K562 (cell line): ENCODE data around the gene CEP68. TPM values are rescaled to one million over a fixed set of nuclear protein-coding genes. Genes with fewer than 3 reads are reported as not detected.

ENCODE experiments used
- DMBX1 ChIP-seq: fragments of 250-450 bp; sonication (Bioruptor Pico); IDR thresholded peaks from 2 replicates; pipeline ENCODE4 v1.8.0; 2022; ENCODE audit warnings: inconsistent platforms, mild to moderate bottlenecking, moderate library complexity, borderline replicate concordance
- E2F6 ChIP-seq, 2 experiments: IDR thresholded peaks; 2 replicates each; pipeline ENCODE4 v1.6.1; 2011; ENCODE audit warnings: borderline replicate concordance in 1 of 2, control low read depth in 1 of 2, low read depth in 1 of 2, low read length in 1 of 2, mild to moderate bottlenecking in 1 of 2, mixed read lengths in 1 of 2, moderate library complexity in 1 of 2; ENCODE audit not compliant: insufficient read depth in 1 of 2, insufficient read length in 1 of 2, poor library complexity in 1 of 2, severe bottlenecking in 1 of 2; ENCODE audit errors: extremely low read depth in 1 of 2
- FIP1L1 ChIP-seq: fragments of 200-400 bp; formaldehyde crosslinking; IDR thresholded peaks from 2 replicates; pipeline ENCODE4 v1.6.1; 2018; ENCODE audit warnings: mild to moderate bottlenecking, low read depth, low read length; ENCODE audit not compliant: poor library complexity, severe bottlenecking
- FOS ChIP-seq: IDR thresholded peaks from 3 replicates; pipeline ENCODE4 v1.6.1; 2011; ENCODE audit not compliant: insufficient read length; ENCODE audit errors: extremely low read depth
- FOXP1 ChIP-seq: sonication (generic); formaldehyde crosslinking; IDR thresholded peaks from 2 replicates; pipeline ENCODE4 v1.8.0; 2022; ENCODE audit warnings: mild to moderate bottlenecking, missing genetic modification reagents
- HNRNPLL ChIP-seq: fragments of 200-400 bp; formaldehyde crosslinking; IDR thresholded peaks from 2 replicates; pipeline ENCODE4 v1.6.1; 2017; ENCODE audit warnings: low read length, low read depth, mild to moderate bottlenecking; ENCODE audit not compliant: poor library complexity, severe bottlenecking
- HSF4 ChIP-seq: fragments of 250-450 bp; sonication (Bioruptor Pico); IDR thresholded peaks from 2 replicates; pipeline ENCODE4 v2.1.2; 2022; ENCODE audit warnings: mild to moderate bottlenecking, moderate library complexity, borderline replicate concordance
- IFI16 ChIP-seq: fragments of 250-450 bp; sonication (Bioruptor Pico); IDR thresholded peaks from 2 replicates; pipeline ENCODE4 v2.1.2; 2022; ENCODE audit warnings: mild to moderate bottlenecking, inconsistent platforms
- JUN ChIP-seq, 2 experiments: sonication (generic) in 1 of 2; formaldehyde crosslinking in 1 of 2; IDR thresholded peaks; 2 replicates each; pipeline versions ENCODE4 v1.6.1 to v1.8.0; 2012 to 2022; ENCODE audit warnings: borderline replicate concordance in 2 of 2, mild to moderate bottlenecking in 2 of 2, improper control_type of control experiment in 1 of 2, low read depth in 1 of 2, low read length in 1 of 2, missing genetic modification reagents in 1 of 2
- MLX ChIP-seq, 2 experiments: fragments of 450-650 bp in 1 of 2; sonication (generic) in 1 of 2; formaldehyde crosslinking; conservative IDR thresholded peaks; 2 replicates each; pipeline versions ENCODE4 v1.4.0 to v1.8.1; 2020 to 2022; ENCODE audit warnings: mild to moderate bottlenecking in 1 of 2, missing genetic modification reagents in 1 of 2
- POLR2B ChIP-seq: fragments of 450-650 bp; IDR thresholded peaks from 2 replicates; pipeline ENCODE4 v1.6.1; 2018; ENCODE audit warnings: low read depth; ENCODE audit not compliant: partially characterized antibody
- POLR3G ChIP-seq: IDR thresholded peaks from 2 replicates; pipeline ENCODE4 v1.6.1; 2011; ENCODE audit not compliant: insufficient read length, insufficient replicate concordance; ENCODE audit errors: extremely low read depth
- RHOXF2B ChIP-seq: fragments of 250-450 bp; sonication (Bioruptor Pico); conservative IDR thresholded peaks from 2 replicates; pipeline ENCODE4 v1.5.1; 2021
- SMAD4 ChIP-seq: fragments of 250-450 bp; sonication (Bioruptor Pico); conservative IDR thresholded peaks from 2 replicates; pipeline ENCODE4 v1.8.0; 2021; ENCODE audit warnings: inconsistent platforms, mild to moderate bottlenecking, moderate library complexity
- TFE3 ChIP-seq: fragments of 450-650 bp; formaldehyde crosslinking; IDR thresholded peaks from 2 replicates; pipeline ENCODE4 v1.4.0; 2020; ENCODE audit warnings: mild to moderate bottlenecking, mixed read lengths
- TOE1 ChIP-seq, 2 experiments: fragments of 450-650 bp in 1 of 2; sonication (generic) in 1 of 2; formaldehyde crosslinking in 1 of 2; IDR thresholded peaks; 2 replicates each; pipeline versions ENCODE4 v1.7.1 to v1.8.0; 2016 to 2022; ENCODE audit warnings: borderline replicate concordance in 2 of 2, mild to moderate bottlenecking in 2 of 2, antibody characterized with exemption in 1 of 2, inconsistent platforms in 1 of 2, low read depth in 1 of 2, missing genetic modification reagents in 1 of 2, moderate library complexity in 1 of 2
- VEZF1 ChIP-seq: fragments of 200-800 bp; sonication (Bioruptor generic); IDR thresholded peaks from 2 replicates; pipeline ENCODE4 v1.6.1; 2017; ENCODE audit warnings: missing genetic modification characterization, missing compliant biosample characterization
- ZNF311 ChIP-seq: fragments of 250-450 bp; sonication (Bioruptor Pico); IDR thresholded peaks from 2 replicates; pipeline ENCODE4 v1.4.0; 2020; ENCODE audit warnings: mild to moderate bottlenecking, moderate library complexity
- ZNF316 ChIP-seq: fragments of 450-650 bp; IDR thresholded peaks from 2 replicates; pipeline ENCODE4 v1.6.1; 2016
- ZNF445 ChIP-seq: fragments of 250-450 bp; sonication (Bioruptor Pico); IDR thresholded peaks from 2 replicates; pipeline ENCODE4 v1.4.0; 2020; ENCODE audit warnings: low read depth, mild to moderate bottlenecking, moderate library complexity
- polyA plus RNA-seq, 8 experiments: library from polyadenylated mRNA; depleted of rRNA in 4 of 8; stranded (reverse) in 5 of 8; unstranded in 3 of 8; fragments of >200 nt; fragmentation: Nextera tagmentation in 2 of 8; fragmentation: Illumina TruSeq in 1 of 8; extraction: Ambion mirVana in 2 of 8; extraction: Trizol in 1 of 8; gene quantifications; 2 replicates each; pipeline versions ENCODE4 v1.2.1 to v1.2.3, GENCODE V29; 2011 to 2014; ENCODE audit warnings: inconsistent platforms in 1 of 8, missing spikeins in 1 of 8
- total RNA-seq, 7 experiments: library from RNA; depleted of rRNA in 6 of 7; stranded (reverse); fragments of >200 nt in 6 of 7; fragmentation: Illumina TruSeq in 2 of 7; extraction: Trizol in 2 of 7; gene quantifications; 2 replicates each; pipeline versions ENCODE4 v1.2.1 to v1.2.3, GENCODE V29; 2011 to 2021; ENCODE audit warnings: low replicate concordance in 1 of 7
- TF ChIP-seq, protein P1 (sequence below): sonication (generic); formaldehyde crosslinking; IDR thresholded peaks from 2 replicates; pipeline ENCODE4 v1.8.0; 2023; ENCODE audit warnings: mild to moderate bottlenecking, missing genetic modification reagents

Gene CEP68
- total and polyA plus RNA-seq, 9 of the 15 experiments (the other 6 are each of a cell fraction or from before 2014, with no cell fraction given), result 1.4 to 8.5 (median 5.2) TPM

GRCh38 chr2:65023742-65024141 is 32.5 kb upstream of the CEP68 start (continued):
- peak; percentile 60; the same call in 1 of the 2 replicates for TF ChIP-seq DMBX1 (CRISPR knock-in tag)
- no peak for TF ChIP-seq HNRNPLL
- TF ChIP-seq POLR3G, result no peak
- TF ChIP-seq TFE3 (CRISPR knock-in tag), result no peak
- no peak for TF ChIP-seq MLX (CRISPR knock-in tag; conservative IDR thresholded peaks at IDR 0.05)
- TF ChIP-seq SMAD4 (CRISPR knock-in tag), result peak; percentile 50; the same call in 1 of the 2 replicates
- peak; percentile 77; the same call in 1 of the 2 replicates for TF ChIP-seq HSF4 (CRISPR knock-in tag)
- no peak for TF ChIP-seq FOS
- no peak for TF ChIP-seq E2F6 (IDR thresholded peaks at IDR 0.05; ENCODE audit: borderline replicate concordance in 1 of 2, extremely low read depth in 1 of 2, insufficient read depth in 1 of 2, insufficient read length in 1 of 2, low read depth in 1 of 2, low read length in 1 of 2, poor library complexity in 1 of 2, severe bottlenecking in 1 of 2)
- TF ChIP-seq ZNF316, result no peak
- TF ChIP-seq ZNF445, result no peak
- TF ChIP-seq TOE1 (IDR thresholded peaks at IDR 0.05; ENCODE audit: borderline replicate concordance), result no peak
- TF ChIP-seq TOE1 (CRISPR knock-in tag; IDR thresholded peaks at IDR 0.05; ENCODE audit: borderline replicate concordance, low read depth), result no peak
- no peak for TF ChIP-seq RHOXF2B
- no peak for TF ChIP-seq VEZF1 (CRISPR knock-in tag)
- TF ChIP-seq FOXP1, result no peak
- TF ChIP-seq FIP1L1, result no peak
- no peak for TF ChIP-seq JUN (IDR thresholded peaks at IDR 0.05; ENCODE audit: borderline replicate concordance, low read depth, low read length)
- TF ChIP-seq JUN (CRISPR knock-in tag; IDR thresholded peaks at IDR 0.05; ENCODE audit: borderline replicate concordance), result no peak
- TF ChIP-seq, protein P1, sequence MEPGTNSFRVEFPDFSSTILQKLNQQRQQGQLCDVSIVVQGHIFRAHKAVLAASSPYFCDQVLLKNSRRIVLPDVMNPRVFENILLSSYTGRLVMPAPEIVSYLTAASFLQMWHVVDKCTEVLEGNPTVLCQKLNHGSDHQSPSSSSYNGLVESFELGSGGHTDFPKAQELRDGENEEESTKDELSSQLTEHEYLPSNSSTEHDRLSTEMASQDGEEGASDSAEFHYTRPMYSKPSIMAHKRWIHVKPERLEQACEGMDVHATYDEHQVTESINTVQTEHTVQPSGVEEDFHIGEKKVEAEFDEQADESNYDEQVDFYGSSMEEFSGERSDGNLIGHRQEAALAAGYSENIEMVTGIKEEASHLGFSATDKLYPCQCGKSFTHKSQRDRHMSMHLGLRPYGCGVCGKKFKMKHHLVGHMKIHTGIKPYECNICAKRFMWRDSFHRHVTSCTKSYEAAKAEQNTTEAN (CRISPR knock-in tag), result no peak
- TF ChIP-seq IFI16 (CRISPR knock-in tag), result no peak
- TF ChIP-seq ZNF311 (CRISPR knock-in tag), result peak; percentile 51; the same call in 1 of the 2 replicates
- TF ChIP-seq POLR2B, result no peak
- TF ChIP-seq, all 486 proteins: peak for 7
